ENCODE data around the gene F2R.

F2R gene

GRCh38 chr5:76684756-76685519, 31.0 kb upstream of the F2R start:
- no peak for ATAC-seq
- Mint-ChIP-seq H3K4me1 (no peaks in the 10 kb centered on the region), H3K27ac (no peak overlapping the region), H3K4me3 (no peak overlapping the region), H3K9me3 (no peaks in the 10 kb centered on the region), H3K27me3 (no peaks in the 10 kb centered on the region), H3K36me3 (no peaks in the 10 kb centered on the region)

- Mint-ChIP-seq H3K27me3 (no peaks in the 10 kb centered on the region), H3K27ac (no peak overlapping the region), H3K4me3 (no peak overlapping the region), H3K9me3 (no peaks in the 10 kb centered on the region), H3K4me1 (no peaks in the 10 kb centered on the region), H3K36me3 (no peaks in the 10 kb centered on the region)
- no peak for ATAC-seq
Measured at GRCh38 chr5:76685704-76686103, 30.2 kb upstream of the F2R start.

GRCh38 chr5:76688212-76688611, 27.7 kb upstream of the F2R start:
- H3K4me1 Mint-ChIP-seq: no peaks in the 10 kb centered on the region
- H3K27ac Mint-ChIP-seq: no peak overlapping the region
- no peaks in the 10 kb centered on the region for H3K9me3 Mint-ChIP-seq
- H3K4me3 Mint-ChIP-seq: no peak overlapping the region
- no peak for ATAC-seq
- no peaks in the 10 kb centered on the region for H3K36me3 Mint-ChIP-seq
- no peaks in the 10 kb centered on the region for H3K27me3 Mint-ChIP-seq

- Mint-ChIP-seq H3K27ac (no peak overlapping the region), H3K36me3 (no peaks in the 10 kb centered on the region), H3K27me3 (no peaks in the 10 kb centered on the region), H3K4me1 (no peaks in the 10 kb centered on the region), H3K4me3 (no peak overlapping the region), H3K9me3 (no peaks in the 10 kb centered on the region)
- no peak for ATAC-seq
Measured at GRCh38 chr5:76688836-76689235, 27.1 kb upstream of the F2R start.

- ATAC-seq: no peak
- no peaks in the 10 kb centered on the region for H3K9me3 Mint-ChIP-seq
- no peaks in the 10 kb centered on the region for H3K4me1 Mint-ChIP-seq
- H3K4me3 Mint-ChIP-seq: no peak overlapping the region
- no peaks in the 10 kb centered on the region for H3K36me3 Mint-ChIP-seq
- no peak overlapping the region for H3K27ac Mint-ChIP-seq
- H3K27me3 Mint-ChIP-seq: no peaks in the 10 kb centered on the region
Measured at GRCh38 chr5:76689321-76690036, 26.4 kb upstream of the F2R start.

GRCh38 chr5:76690037-76690679, 25.8 kb upstream of the F2R start:
- no peaks in the 10 kb centered on the region for H3K9me3 Mint-ChIP-seq
- no peaks in the 10 kb centered on the region for H3K4me1 Mint-ChIP-seq
- no peaks in the 10 kb centered on the region for H3K27me3 Mint-ChIP-seq
- no peak overlapping the region for H3K4me3 Mint-ChIP-seq
- no peaks in the 10 kb centered on the region for H3K36me3 Mint-ChIP-seq
- no peak for ATAC-seq
- H3K27ac Mint-ChIP-seq: no peak overlapping the region

GRCh38 chr5:76690704-76691466, 25.0 kb upstream of the F2R start:
- Mint-ChIP-seq H3K4me3 (no peak overlapping the region), H3K9me3 (no peaks in the 10 kb centered on the region), H3K27me3 (no peaks in the 10 kb centered on the region), H3K4me1 (no peaks in the 10 kb centered on the region), H3K36me3 (no peaks in the 10 kb centered on the region), H3K27ac (no peak overlapping the region)
- no peak for ATAC-seq

- Mint-ChIP-seq H3K9me3 (no peaks in the 10 kb centered on the region), H3K27ac (no peak overlapping the region), H3K27me3 (no peaks in the 10 kb centered on the region), H3K4me3 (no peak overlapping the region), H3K4me1 (no peaks in the 10 kb centered on the region), H3K36me3 (no peaks in the 10 kb centered on the region)
- no peak for ATAC-seq
Measured at GRCh38 chr5:76691467-76692273, 24.3 kb upstream of the F2R start.

GRCh38 chr5:76692274-76692540, 23.7 kb upstream of the F2R start:
- H3K36me3 Mint-ChIP-seq: no peaks in the 10 kb centered on the region

GRCh38 chr5:76692651-76693050, 23.3 kb upstream of the F2R start:
- Mint-ChIP-seq H3K27ac (no peak overlapping the region), H3K36me3 (no peaks in the 10 kb centered on the region), H3K4me1 (no peaks in the 10 kb centered on the region), H3K9me3 (no peaks in the 10 kb centered on the region), H3K27me3 (no peaks in the 10 kb centered on the region), H3K4me3 (no peak overlapping the region)
- ATAC-seq: no peak

More at GRCh38 chr5:76692274-76692540, 23.7 kb upstream of the F2R start:
- H3K27ac Mint-ChIP-seq: no peak overlapping the region
- no peaks in the 10 kb centered on the region for H3K9me3 Mint-ChIP-seq
- H3K4me1 Mint-ChIP-seq: no peaks in the 10 kb centered on the region
- no peak overlapping the region for H3K4me3 Mint-ChIP-seq
- no peak for ATAC-seq
- H3K27me3 Mint-ChIP-seq: no peaks in the 10 kb centered on the region

- Mint-ChIP-seq H3K27ac (no peak overlapping the region), H3K27me3 (no peaks in the 10 kb centered on the region), H3K9me3 (no peaks in the 10 kb centered on the region), H3K4me3 (no peak overlapping the region), H3K4me1 (no peaks in the 10 kb centered on the region), H3K36me3 (no peaks in the 10 kb centered on the region)
- no peak for ATAC-seq
Measured at GRCh38 chr5:76693141-76693540, 22.8 kb upstream of the F2R start.

- Mint-ChIP-seq H3K4me1 (no peaks in the 10 kb centered on the region), H3K4me3 (no peak overlapping the region), H3K27me3 (no peaks in the 10 kb centered on the region), H3K27ac (no peak overlapping the region), H3K36me3 (no peaks in the 10 kb centered on the region), H3K9me3 (no peaks in the 10 kb centered on the region)
- no peak for ATAC-seq
Measured at GRCh38 chr5:76694317-76694716, 21.6 kb upstream of the F2R start.

- no peaks in the 10 kb centered on the region for H3K27me3 Mint-ChIP-seq
- no peak for ATAC-seq
- no peak overlapping the region for H3K4me3 Mint-ChIP-seq
- H3K36me3 Mint-ChIP-seq: no peaks in the 10 kb centered on the region
- H3K27ac Mint-ChIP-seq: no peak overlapping the region
- H3K4me1 Mint-ChIP-seq: no peaks in the 10 kb centered on the region
- no peaks in the 10 kb centered on the region for H3K9me3 Mint-ChIP-seq
Measured at GRCh38 chr5:76695346-76695745, 20.6 kb upstream of the F2R start.

GRCh38 chr5:76696251-76696650, 19.7 kb upstream of the F2R start:
- H3K27ac Mint-ChIP-seq: no peak overlapping the region
- no peak overlapping the region for H3K4me3 Mint-ChIP-seq
- no peaks in the 10 kb centered on the region for H3K27me3 Mint-ChIP-seq
- H3K4me1 Mint-ChIP-seq: no peaks in the 10 kb centered on the region
- no peaks in the 10 kb centered on the region for H3K9me3 Mint-ChIP-seq
- H3K36me3 Mint-ChIP-seq: no peaks in the 10 kb centered on the region
- ATAC-seq: no peak

GRCh38 chr5:76697670-76698069, 18.3 kb upstream of the F2R start:
- no peak overlapping the region for H3K4me3 Mint-ChIP-seq
- no peak overlapping the region for H3K27ac Mint-ChIP-seq
- no peak for ATAC-seq
- no peaks in the 10 kb centered on the region for H3K4me1 Mint-ChIP-seq
- no peaks in the 10 kb centered on the region for H3K27me3 Mint-ChIP-seq
- no peaks in the 10 kb centered on the region for H3K9me3 Mint-ChIP-seq
- H3K36me3 Mint-ChIP-seq: no peaks in the 10 kb centered on the region

Data from stimulated activated memory B cell treated with anti-CD40 and anti-IgM and Interleukin-4, amounts not matched to agents 10 μg/mL and 1 μg/mL and 100 μg/mL, for 72 hours (primary cell).